Neural progenitor cell (in vitro differentiated cells): ENCODE data around the gene TCF7L2. TPM values are rescaled to one million over a fixed set of nuclear protein-coding genes. Genes with fewer than 3 reads are reported as not detected.

Experiments
- DNase-seq: peaks from one replicate; pipeline ENCODE4 v3.0.0-alpha.2; 2016; ENCODE audit warnings: low spot score
- H2AFZ ChIP-seq: fragments of 200-600 bp; sonication (generic); replicated peaks from 2 replicates; pipeline ENCODE4 v1.6.1; 2016; ENCODE audit warnings: antibody characterized with exemption
- H3F3A ChIP-seq: fragments of 200-600 bp; sonication (generic); 2 replicates; pipeline ENCODE4 v1.6.1; 2016; ENCODE audit warnings: antibody characterized with exemption, low read depth
- H3K27ac ChIP-seq: fragments of 200-600 bp; sonication (generic); 2 replicates; pipeline ENCODE4 v1.5.1; 2016; ENCODE audit warnings: mild to moderate bottlenecking
- H3K27me3 ChIP-seq: fragments of 200-600 bp; sonication (generic); 2 replicates; pipeline ENCODE4 v1.6.1; 2016; ENCODE audit warnings: mild to moderate bottlenecking, moderate library complexity
- H3K36me3 ChIP-seq: fragments of 200-600 bp; sonication (generic); 2 replicates; pipeline ENCODE4 v1.5.1; 2016
- H3K4me1 ChIP-seq: fragments of 200-600 bp; sonication (generic); 2 replicates; pipeline ENCODE4 v1.6.1; 2016; ENCODE audit warnings: mixed run types
- H3K4me2 ChIP-seq: fragments of 200-600 bp; sonication (generic); 2 replicates; pipeline ENCODE4 v1.6.1; 2016
- H3K4me3 ChIP-seq: fragments of 200-600 bp; sonication (generic); 2 replicates; pipeline ENCODE4 v1.5.1; 2016
- H3K79me2 ChIP-seq: fragments of 200-600 bp; sonication (generic); 2 replicates; pipeline ENCODE4 v1.6.1; 2016; ENCODE audit warnings: low read depth
- H3K9ac ChIP-seq: fragments of 200-600 bp; sonication (generic); 2 replicates; pipeline ENCODE4 v1.6.1; 2016
- H3K9me3 ChIP-seq: fragments of 200-600 bp; sonication (generic); 2 replicates; pipeline ENCODE4 v1.5.1; 2016; ENCODE audit warnings: low read depth
- H4K20me1 ChIP-seq: fragments of 200-600 bp; sonication (generic); 2 replicates; pipeline ENCODE4 v1.6.1; 2016; ENCODE audit warnings: low read depth
- H3K27ac Mint-ChIP-seq: 3 replicates; pipeline ENCODE4 v1.8.0; 2021; ENCODE audit warnings: mixed read lengths
- H3K27me3 Mint-ChIP-seq: 2 replicates; pipeline ENCODE4 v1.8.0; 2022; ENCODE audit warnings: low read depth, mild to moderate bottlenecking, inconsistent platforms, moderate library complexity, mixed read lengths; ENCODE audit not compliant: insufficient read depth
- H3K36me3 Mint-ChIP-seq: 3 replicates; pipeline ENCODE4 v1.8.0; 2021; ENCODE audit warnings: mixed read lengths
- H3K4me1 Mint-ChIP-seq: 3 replicates; pipeline ENCODE4 v1.8.0; 2021; ENCODE audit warnings: mixed read lengths
- H3K4me3 Mint-ChIP-seq: 3 replicates; pipeline ENCODE4 v1.8.0; 2021; ENCODE audit warnings: mild to moderate bottlenecking, moderate library complexity, mixed read lengths
- H3K9me3 Mint-ChIP-seq: 3 replicates; pipeline ENCODE4 v1.8.0; 2020; ENCODE audit warnings: mixed read lengths
- EZH2 ChIP-seq: fragments of 200-600 bp; sonication (generic); IDR thresholded peaks from 2 replicates; pipeline ENCODE4 v1.6.1; 2017; ENCODE audit warnings: antibody characterized with exemption, mild to moderate bottlenecking, moderate library complexity
- EZH2phosphoT487 ChIP-seq: fragments of 200-600 bp; sonication (generic); IDR thresholded peaks from 2 replicates; pipeline ENCODE4 v1.6.1; 2017; ENCODE audit warnings: antibody characterized with exemption
- total RNA-seq: library from RNA; depleted of rRNA; stranded (reverse); fragments of >200 nt; gene quantifications from 2 replicates; pipeline ENCODE4 v1.2.3, GENCODE V29; 2015; ENCODE audit warnings: low replicate concordance
- TF ChIP-seq, protein P1 (sequence below): fragments of 200-600 bp; sonication (generic); IDR thresholded peaks from 2 replicates; pipeline ENCODE4 v1.5.1; 2017; ENCODE audit warnings: antibody characterized with exemption, mild to moderate bottlenecking

The TCF7L2 gene
- total RNA-seq, 1 donor from 2014 or later = 12.3 TPM

GRCh38 chr10:113005380-113005779, 55.3 kb downstream of the TCF7L2 start:
- H3K4me2 ChIP-seq = no peak overlapping the region
- peaks cover 9% of the 10 kb centered on the region for H3F3A ChIP-seq
- H3K27ac Mint-ChIP-seq = no peak overlapping the region
- H3K27me3 ChIP-seq = no peaks in the 10 kb centered on the region
- H3K9ac ChIP-seq = no peak overlapping the region
- peaks cover 27% of the 10 kb centered on the region for H3K4me1 ChIP-seq
- H3K79me2 ChIP-seq = peaks cover 100% of the 10 kb centered on the region
- H3K4me1 Mint-ChIP-seq = peaks cover 49% of the 10 kb centered on the region
- no peak overlapping the region for H3K4me3 ChIP-seq
- H3K9me3 Mint-ChIP-seq = peaks cover 4% of the 10 kb centered on the region
- no peaks in the 10 kb centered on the region for H3K9me3 ChIP-seq
- no peaks in the 10 kb centered on the region for H3K36me3 ChIP-seq
- peaks cover 4% of the 10 kb centered on the region for H3K27me3 Mint-ChIP-seq
- H2AFZ ChIP-seq = no peak overlapping the region
- no peak for DNase-seq
- peaks cover 94% of the 10 kb centered on the region for H4K20me1 ChIP-seq
- no peak overlapping the region for H3K27ac ChIP-seq
- H3K36me3 Mint-ChIP-seq = peaks cover 38% of the 10 kb centered on the region
- no peak for TF ChIP-seq EZH2
- TF ChIP-seq, protein P1, sequence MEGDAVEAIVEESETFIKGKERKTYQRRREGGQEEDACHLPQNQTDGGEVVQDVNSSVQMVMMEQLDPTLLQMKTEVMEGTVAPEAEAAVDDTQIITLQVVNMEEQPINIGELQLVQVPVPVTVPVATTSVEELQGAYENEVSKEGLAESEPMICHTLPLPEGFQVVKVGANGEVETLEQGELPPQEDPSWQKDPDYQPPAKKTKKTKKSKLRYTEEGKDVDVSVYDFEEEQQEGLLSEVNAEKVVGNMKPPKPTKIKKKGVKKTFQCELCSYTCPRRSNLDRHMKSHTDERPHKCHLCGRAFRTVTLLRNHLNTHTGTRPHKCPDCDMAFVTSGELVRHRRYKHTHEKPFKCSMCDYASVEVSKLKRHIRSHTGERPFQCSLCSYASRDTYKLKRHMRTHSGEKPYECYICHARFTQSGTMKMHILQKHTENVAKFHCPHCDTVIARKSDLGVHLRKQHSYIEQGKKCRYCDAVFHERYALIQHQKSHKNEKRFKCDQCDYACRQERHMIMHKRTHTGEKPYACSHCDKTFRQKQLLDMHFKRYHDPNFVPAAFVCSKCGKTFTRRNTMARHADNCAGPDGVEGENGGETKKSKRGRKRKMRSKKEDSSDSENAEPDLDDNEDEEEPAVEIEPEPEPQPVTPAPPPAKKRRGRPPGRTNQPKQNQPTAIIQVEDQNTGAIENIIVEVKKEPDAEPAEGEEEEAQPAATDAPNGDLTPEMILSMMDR = no peak
- no peak for TF ChIP-seq EZH2phosphoT487
- no peak overlapping the region for H3K4me3 Mint-ChIP-seq

DNA sequence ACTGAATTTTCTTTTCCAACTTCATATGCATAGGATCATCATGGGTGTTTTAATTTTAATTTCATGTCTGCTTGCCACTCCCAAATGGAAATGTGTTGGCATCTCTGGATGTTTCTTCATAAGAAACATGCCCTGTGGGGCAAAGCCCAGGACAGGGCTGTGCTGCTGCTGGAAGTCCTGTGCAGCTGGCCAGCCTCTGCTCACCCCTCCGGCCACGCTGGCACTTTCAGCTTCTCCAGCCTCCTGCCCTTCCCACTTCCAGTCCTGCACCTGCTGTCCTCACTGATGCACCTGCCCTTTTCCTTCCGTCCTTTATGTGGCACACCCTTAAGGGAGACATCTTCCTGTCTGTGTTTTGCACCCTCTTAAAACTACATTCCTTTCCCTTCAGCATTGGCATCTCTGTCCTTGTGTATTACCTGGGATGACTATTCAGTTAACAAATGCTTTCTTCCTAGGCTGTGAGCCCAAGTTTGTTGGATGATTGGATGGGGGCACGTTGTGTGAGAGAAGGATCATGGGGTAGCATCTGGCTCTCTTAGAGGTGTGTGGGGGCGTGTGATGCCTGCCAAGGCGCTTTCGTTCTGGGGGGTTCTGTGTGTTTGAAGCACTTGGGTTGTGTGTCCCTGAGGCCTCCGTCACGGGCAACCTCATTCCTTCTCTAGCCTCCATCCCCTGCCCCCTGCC, 56.8 kb downstream of the TCF7L2 start:
- peaks cover 50% of the 10 kb centered on the region for H3K36me3 Mint-ChIP-seq

GRCh38 chr10:113007343-113007771, 57.3 kb downstream of the TCF7L2 start:
- Mint-ChIP-seq H3K27me3 (peaks cover 4% of the 10 kb centered on the region), H3K4me3 (no peak overlapping the region), H3K4me1 (peaks cover 40% of the 10 kb centered on the region), H3K9me3 (peaks cover 10% of the 10 kb centered on the region), H3K27ac (no peak overlapping the region), H3K36me3 (peaks cover 50% of the 10 kb centered on the region)
- no peaks in the 10 kb centered on the region for H3K9me3 ChIP-seq
- peaks cover 88% of the 10 kb centered on the region for H4K20me1 ChIP-seq
- no peak overlapping the region for H3K4me3 ChIP-seq
- H3K27ac ChIP-seq = no peak overlapping the region
- H3K4me1 ChIP-seq = peaks cover 19% of the 10 kb centered on the region
- no peaks in the 10 kb centered on the region for H3K36me3 ChIP-seq
- H3K4me2 ChIP-seq = no peak overlapping the region
- H3K27me3 ChIP-seq = no peaks in the 10 kb centered on the region
- no peak for DNase-seq
- H3K9ac ChIP-seq = no peak overlapping the region
- no peak overlapping the region for H2AFZ ChIP-seq
- TF ChIP-seq, protein P1 = no peak
- TF ChIP-seq EZH2 = no peak
- TF ChIP-seq EZH2phosphoT487 = no peak
- H3F3A ChIP-seq = peaks cover 19% of the 10 kb centered on the region
- peaks cover 100% of the 10 kb centered on the region for H3K79me2 ChIP-seq

More for the DNA sequence above, 56.8 kb downstream of the TCF7L2 start:
- Mint-ChIP-seq H3K27ac (no peak overlapping the region), H3K27me3 (peaks cover 4% of the 10 kb centered on the region), H3K4me1 (peaks cover 37% of the 10 kb centered on the region), H3K9me3 (peaks cover 8% of the 10 kb centered on the region), H3K4me3 (no peak overlapping the region)
- Histone ChIP-seq H3K9ac (no peak overlapping the region), H3K4me1 (peaks cover 18% of the 10 kb centered on the region), H3K36me3 (no peaks in the 10 kb centered on the region), H2AFZ (no peak overlapping the region), H3K27me3 (no peaks in the 10 kb centered on the region), H3K9me3 (no peaks in the 10 kb centered on the region), H4K20me1 (peaks cover 88% of the 10 kb centered on the region), H3K4me3 (no peak overlapping the region), H3K79me2 (peaks cover 100% of the 10 kb centered on the region), H3K4me2 (no peak overlapping the region), H3K27ac (no peak overlapping the region), H3F3A (peaks cover 14% of the 10 kb centered on the region)
- no peak for DNase-seq
- no peak for TF ChIP-seq EZH2
- no peak for TF ChIP-seq EZH2phosphoT487
- TF ChIP-seq, protein P1 = no peak
